Measurements from ENCODE around the gene GALT. TPM values are rescaled to one million over a fixed set of nuclear protein-coding genes. Genes with fewer than 3 reads are reported as not detected.

Gene GALT
- total and polyA plus RNA-seq, 2 experiments from 2014 or later: 31.5 to 35.1 TPM

GRCh38 chr9:34685591-34685990 is 39.1 kb downstream of the GALT start:
- ATAC-seq (no peak), DNase-seq (ENCODE audit: low spot score) (no peak)
- Histone ChIP-seq H3K4me2 (no peak overlapping the region), H4K20me1 (replicated peaks; ENCODE audit: insufficient read depth) (no peaks in the 10 kb centered on the region), H3K27ac (ENCODE audit: low read depth) (no peak overlapping the region), H2AFZ (no peak overlapping the region), H3K36me3 (ENCODE audit: insufficient read depth) (no peaks in the 10 kb centered on the region), H3K9me2 (ENCODE audit: insufficient read depth) (no peaks in the 10 kb centered on the region), H3K4me1 (ENCODE audit: insufficient read depth) (peaks cover 10% of the 10 kb centered on the region), H3K79me2 (replicated peaks; ENCODE audit: insufficient read depth) (no peaks in the 10 kb centered on the region), H3K27me3 (ENCODE audit: insufficient read depth) (no peaks in the 10 kb centered on the region), H3K4me3 (no peak overlapping the region), H3F3A (replicated peaks; ENCODE audit: low read depth) (no peaks in the 10 kb centered on the region)
- no peaks in the 10 kb centered on the region for H3K9me3 Mint-ChIP-seq
- H3K4me1 Mint-ChIP-seq: peaks cover 14% of the 10 kb centered on the region
- H3K27me3 Mint-ChIP-seq (ENCODE audit: insufficient read depth, low read depth, poor library complexity): peaks cover 6% of the 10 kb centered on the region
- H3K27ac Mint-ChIP-seq: no peak overlapping the region
- no peaks in the 10 kb centered on the region for H3K36me3 Mint-ChIP-seq (ENCODE audit: low read depth)
- no peak overlapping the region for H3K4me3 Mint-ChIP-seq
- TF ChIP-seq NANOG (IDR thresholded peaks at IDR 0.05; ENCODE audit: borderline replicate concordance) (no peak), ZNF462 (CRISPR knock-in tag; IDR thresholded peaks at IDR 0.05) (no peak), REST (IDR thresholded peaks at IDR 0.05; ENCODE audit: unreplicated experiment) (no peak), EZH2 (IDR thresholded peaks at IDR 0.05; ENCODE audit: low read depth, unreplicated experiment) (no peak), ZNF331 (CRISPR knock-in tag; IDR thresholded peaks at IDR 0.05; ENCODE audit: low read depth) (no peak), POLR2AphosphoS5 (IDR thresholded peaks at IDR 0.05; ENCODE audit: low read depth) (no peak), ZNF114 (CRISPR knock-in tag; IDR thresholded peaks at IDR 0.05) (no peak), JUNB (IDR thresholded peaks at IDR 0.05; ENCODE audit: unreplicated experiment) (no peak), ETS1 (IDR thresholded peaks at IDR 0.05) (no peak), STAT1 (IDR thresholded peaks at IDR 0.05; ENCODE audit: unreplicated experiment) (no peak), CREB1 (CRISPR knock-in tag; IDR thresholded peaks at IDR 0.05; ENCODE audit: low read depth) (no peak), CTCF (conservative IDR thresholded peaks at IDR 0.05; ENCODE audit: low read depth in 2 of 2) (no peak), EZH2phosphoT487 (IDR thresholded peaks at IDR 0.05; ENCODE audit: unreplicated experiment) (no peak)
